Esophagus squamous epithelium (tissue), 4 donors: Measurements from ENCODE around the gene MTARC1.

Experiments used
- POLR2A ChIP-seq, 4 donors: fragments of 450-650 bp; IDR thresholded peaks; one replicate each; pipeline ENCODE4 v1.6.1; 2017; ENCODE audit warnings: antibody characterized with exemption in 4 of 4, mild to moderate bottlenecking in 4 of 4, moderate library complexity in 3 of 4
- TF ChIP-seq, protein P1 (sequence below), 6 experiments: fragments of 450-650 bp in 4 of 6; fragments of 200-600 bp in 2 of 6; sonication (generic) in 2 of 6; IDR thresholded peaks; one replicate each; pipeline ENCODE4 v1.5.1; 2016 to 2019; ENCODE audit warnings: antibody characterized with exemption in 6 of 6, mild to moderate bottlenecking in 4 of 6, moderate library complexity in 4 of 6

GRCh38 chr1:220751111-220751510, 35.6 kb upstream of the MTARC1 start:
- TF ChIP-seq, protein P1, sequence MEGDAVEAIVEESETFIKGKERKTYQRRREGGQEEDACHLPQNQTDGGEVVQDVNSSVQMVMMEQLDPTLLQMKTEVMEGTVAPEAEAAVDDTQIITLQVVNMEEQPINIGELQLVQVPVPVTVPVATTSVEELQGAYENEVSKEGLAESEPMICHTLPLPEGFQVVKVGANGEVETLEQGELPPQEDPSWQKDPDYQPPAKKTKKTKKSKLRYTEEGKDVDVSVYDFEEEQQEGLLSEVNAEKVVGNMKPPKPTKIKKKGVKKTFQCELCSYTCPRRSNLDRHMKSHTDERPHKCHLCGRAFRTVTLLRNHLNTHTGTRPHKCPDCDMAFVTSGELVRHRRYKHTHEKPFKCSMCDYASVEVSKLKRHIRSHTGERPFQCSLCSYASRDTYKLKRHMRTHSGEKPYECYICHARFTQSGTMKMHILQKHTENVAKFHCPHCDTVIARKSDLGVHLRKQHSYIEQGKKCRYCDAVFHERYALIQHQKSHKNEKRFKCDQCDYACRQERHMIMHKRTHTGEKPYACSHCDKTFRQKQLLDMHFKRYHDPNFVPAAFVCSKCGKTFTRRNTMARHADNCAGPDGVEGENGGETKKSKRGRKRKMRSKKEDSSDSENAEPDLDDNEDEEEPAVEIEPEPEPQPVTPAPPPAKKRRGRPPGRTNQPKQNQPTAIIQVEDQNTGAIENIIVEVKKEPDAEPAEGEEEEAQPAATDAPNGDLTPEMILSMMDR (IDR thresholded peaks at IDR 0.05): no peak
- TF ChIP-seq POLR2A (IDR thresholded peaks at IDR 0.05): no peak
